NCI-H2196 (cell line): Measurements from ENCODE around the gene OR2A7.
"Not testable (repeated sequence)": the region's sequence is repeated elsewhere in the genome, so short reads cannot be mapped to it uniquely, and the experiment has no call there.

ENCODE experiments used
- DNase-seq: peaks from one replicate; lab custom pipeline; 2025; ENCODE audit not compliant: unreplicated experiment; lab: John Stamatoyannopoulos, UW

Gene OR2A7

GRCh38 chr7:144255471-144255897, 9.1 kb downstream of the OR2A7 start:
- DNase-seq: no peak

- DNase-seq: not testable (repeated sequence)
Observed at GRCh38 chr7:144252307-144252706, 12.3 kb downstream of the OR2A7 start.

GRCh38 chr7:144247674-144248330, 16.8 kb downstream of the OR2A7 start:
- not testable (repeated sequence) for DNase-seq

- not testable (repeated sequence) for DNase-seq
Observed at GRCh38 chr7:144246967-144247366, 17.6 kb downstream of the OR2A7 start.

- DNase-seq: not testable (repeated sequence)
Observed at GRCh38 chr7:144245372-144245771, 19.2 kb downstream of the OR2A7 start.

GRCh38 chr7:144239365-144239764, 25.2 kb downstream of the OR2A7 start, which contains the start of gene OR2A42:
Gene OR2A42 (minus strand): TSS chr7:144239605. CDS start chr7:144232843, 6,762 bp downstream.
- DNase-seq: not testable (repeated sequence)

GRCh38 chr7:144238530-144239082, 26.0 kb downstream of the OR2A7 start:
- DNase-seq: not testable (repeated sequence)

GRCh38 chr7:144233039-144233438, 31.6 kb downstream of the OR2A7 start:
- not testable (repeated sequence) for DNase-seq

GRCh38 chr7:144231027-144231426, 33.6 kb downstream of the OR2A7 start:
- not testable (repeated sequence) for DNase-seq

- not testable (repeated sequence) for DNase-seq
Observed at GRCh38 chr7:144228810-144229209, 35.8 kb downstream of the OR2A7 start.

GRCh38 chr7:144226866-144227265, 37.7 kb downstream of the OR2A7 start:
- DNase-seq: not testable (repeated sequence)

GRCh38 chr7:144223675-144224074, 40.9 kb downstream of the OR2A7 start:
- DNase-seq: not testable (repeated sequence)

GRCh38 chr7:144220531-144220930, 44.1 kb downstream of the OR2A7 start:
- not testable (repeated sequence) for DNase-seq

- DNase-seq: not testable (repeated sequence)
Observed at GRCh38 chr7:144219149-144219548, 45.4 kb downstream of the OR2A7 start.

- DNase-seq: not testable (repeated sequence)
Observed at GRCh38 chr7:144218581-144218980, 46.0 kb downstream of the OR2A7 start.

- DNase-seq: not testable (repeated sequence)
Observed at GRCh38 chr7:144217200-144217599, 47.4 kb downstream of the OR2A7 start.
